Activated CD4-positive, alpha-beta T cell treated with anti-CD3 and anti-CD28 coated beads, Interleukin-2, Interleukin-4, amounts not matched to agents 100 ng/mL and 50 ng/mL, durations not matched to agents 16 hours and 8 hours (primary cell): ENCODE data around the gene ZDHHC20.

Experiments
- DNase-seq: peaks from one replicate; pipeline ENCODE4 v3.0.0-alpha.2; 2020; ENCODE audit warnings: low spot score

The ZDHHC20 gene

GRCh38 chr13:21324803-21325202 lies 134.3 kb downstream of the ZDHHC20 start:
- DNase-seq = no peak

DNA sequence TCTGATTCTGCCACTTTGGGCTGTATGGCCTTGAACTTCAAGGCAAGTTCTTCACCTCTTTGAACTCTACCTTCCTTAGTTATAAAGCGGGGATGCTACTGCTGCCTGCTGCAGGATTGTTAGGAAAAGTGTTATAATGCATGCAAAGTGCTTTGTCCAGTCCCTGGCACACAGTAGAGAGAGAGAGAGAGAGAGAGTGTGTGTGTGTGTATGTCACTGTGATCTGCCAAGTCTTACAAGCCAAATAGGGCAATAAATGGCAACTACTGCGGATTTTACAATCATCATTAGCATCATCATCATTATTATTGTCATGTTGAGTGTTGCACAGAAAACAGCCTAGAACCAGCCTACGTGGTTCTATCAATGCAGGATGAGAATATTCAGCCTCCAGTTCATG lies 136.1 kb downstream of the ZDHHC20 start:
- DNase-seq = no peak
